H1 (cell line): Measurements from ENCODE around the gene ALG11. TPM values are rescaled to one million over a fixed set of nuclear protein-coding genes. Genes with fewer than 3 reads are reported as not detected.

Experiments used
- HDAC6 ChIP-seq: IDR thresholded peaks from one replicate; pipeline ENCODE4 v1.7.1; 2012; ENCODE audit warnings: low read depth, mild to moderate bottlenecking, inconsistent platforms, low read length, moderate library complexity
- RAD21 ChIP-seq, 2 experiments: IDR thresholded peaks in 1 of 2; conservative IDR thresholded peaks in 1 of 2; 2 replicates each; pipeline ENCODE4 v1.6.1; 2011; ENCODE audit warnings: low read depth in 2 of 2, low read length in 2 of 2, improper control_type of control experiment in 1 of 2, inconsistent platforms in 1 of 2, mild to moderate bottlenecking in 1 of 2, moderate library complexity in 1 of 2
- polyA plus RNA-seq, 7 experiments: library from polyadenylated mRNA; depleted of rRNA in 3 of 7; stranded (reverse) in 5 of 7; unstranded in 2 of 7; fragments of >200 nt in 5 of 7; fragments of 200-250 nt in 2 of 7; gene quantifications; 1 replicate in 5 of 7; 2 replicates in 1 of 7; 4 replicates in 1 of 7; pipeline versions ENCODE4 v1.2.1 to v1.2.3, GENCODE V29; 2011 to 2013; ENCODE audit warnings: missing spikeins in 2 of 7, mixed read lengths in 2 of 7
- total RNA-seq: library from RNA; stranded (reverse); fragmentation: NEBNext Ultra II Directional; extraction: Animal tissue kit (Norgen Biotek cat#: 25700); gene quantifications from 2 replicates; pipeline ENCODE4 v1.2.1, GENCODE V29; 2021
- TF ChIP-seq, protein P1 (sequence below): IDR thresholded peaks from 2 replicates; pipeline ENCODE4 v1.6.1; 2012; ENCODE audit warnings: inconsistent platforms

The ALG11 gene
- total and polyA plus RNA-seq, 2 of the 8 experiments (the other 6 are each of a cell fraction or from before 2014, with no cell fraction given): 5.2 to 39.9 TPM

DNA sequence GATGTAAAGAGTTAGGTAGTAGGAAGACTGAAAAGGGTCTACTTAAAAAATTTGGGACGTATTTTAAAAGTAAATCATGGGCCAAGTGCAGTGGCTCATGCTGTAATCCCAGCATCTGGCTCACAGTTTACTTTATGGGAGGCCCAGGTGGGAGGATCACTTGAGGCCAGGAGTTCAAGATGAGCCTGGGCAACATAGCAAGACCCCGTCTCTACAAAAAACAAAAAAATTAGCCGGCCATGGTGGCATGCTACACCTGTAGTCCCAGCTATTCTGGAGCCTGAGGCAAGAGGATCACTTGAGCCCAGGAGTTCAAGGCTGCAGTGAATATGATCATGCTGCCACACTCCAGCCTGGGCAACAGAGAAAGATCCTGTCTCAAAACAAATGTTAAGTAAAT, 35.3 kb downstream of the ALG11 start (continued):
- TF ChIP-seq HDAC6 (no peak), RAD21 (IDR thresholded peaks at IDR 0.05 in 1 of 2, conservative IDR thresholded peaks at IDR 0.05 in 1 of 2; ENCODE audit: low read depth in 2 of 2, low read length in 2 of 2) (no peak)
- TF ChIP-seq, protein P1, sequence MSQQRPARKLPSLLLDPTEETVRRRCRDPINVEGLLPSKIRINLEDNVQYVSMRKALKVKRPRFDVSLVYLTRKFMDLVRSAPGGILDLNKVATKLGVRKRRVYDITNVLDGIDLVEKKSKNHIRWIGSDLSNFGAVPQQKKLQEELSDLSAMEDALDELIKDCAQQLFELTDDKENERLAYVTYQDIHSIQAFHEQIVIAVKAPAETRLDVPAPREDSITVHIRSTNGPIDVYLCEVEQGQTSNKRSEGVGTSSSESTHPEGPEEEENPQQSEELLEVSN: no peak
